GM12878 (cell line): ENCODE data around the gene DIDO1. TPM values are rescaled to one million over a fixed set of nuclear protein-coding genes. Genes with fewer than 3 reads are reported as not detected.
A peak's percentile ranks its signal among the peaks of the same experiment; 100 is the strongest.

ENCODE experiments used
- ATAC-seq: fragments of 200-7000 bp; cut with Tn5 transposase; 3 replicates; pipeline ENCODE4 v1.9.1; 2020; ENCODE audit warnings: mild to moderate bottlenecking, moderate library complexity
- BruUV-seq: library from RNA; stranded (reverse); fragments of 400-500 nt; replicated peaks from 2 replicates; lab custom pipeline; 2021; lab: Mats Ljungman, UMichigan
- CTCF ChIA-PET: fragments of 300-600 bp; sonication (Branson Sonifier 250); formaldehyde crosslinking; extraction: SDS; loops from one replicate; lab custom pipeline; 2021; ENCODE audit warnings: inconsistent platforms; lab: Yijun Ruan, JAX
- POLR2A ChIA-PET: fragments of 350-600 bp; formaldehyde crosslinking; extraction: SDS; loops from one replicate; lab custom pipeline; 2021; ENCODE audit warnings: inconsistent platforms; lab: Charles Lee
- RAD21 ChIA-PET: fragments of 300-600 bp; sonication (Branson Sonifier 250); formaldehyde crosslinking; loops from one replicate; lab custom pipeline; 2023; ENCODE audit warnings: antibody characterized with exemption; ENCODE audit not compliant: unreplicated experiment; lab: Charles Lee
- SMC1A ChIA-PET: fragments of 300-600 bp; sonication (Branson Sonifier 250); formaldehyde crosslinking; loops from one replicate; lab custom pipeline; 2023; ENCODE audit not compliant: unreplicated experiment, uncharacterized antibody; lab: Charles Lee
- DNase-seq: peaks from one replicate; pipeline ENCODE4 v3.0.0-alpha.2; 2011; ENCODE audit warnings: low read depth, low spot score
- FAIRE-seq: peaks from 3 replicates; lab custom pipeline; 2011; peaks lifted over from hg19 to GRCh38; lab: Jason Lieb, UNC
- H2AFZ ChIP-seq: 2 replicates; pipeline ENCODE4 v1.6.0; 2011; ENCODE audit warnings: low read depth, low read length, control low read depth; ENCODE audit not compliant: control insufficient read depth
- H3K27ac ChIP-seq: 2 replicates; pipeline ENCODE4 v1.5.1; 2011; ENCODE audit warnings: control low read depth; ENCODE audit not compliant: control insufficient read depth, insufficient read depth
- H3K27me3 ChIP-seq, 2 experiments: replicated peaks in 1 of 2; 2 replicates each; pipeline versions ENCODE4 v1.6.0 to v1.6.1; 2011; ENCODE audit warnings: low read length in 1 of 2; ENCODE audit not compliant: control insufficient read depth in 2 of 2, insufficient read depth in 2 of 2
- H3K36me3 ChIP-seq, 2 experiments: 2 replicates each; pipeline ENCODE4 v1.5.1; 2011; ENCODE audit warnings: low read length in 1 of 2; ENCODE audit not compliant: control insufficient read depth in 2 of 2, insufficient read depth in 2 of 2
- H3K4me1 ChIP-seq: 2 replicates; pipeline ENCODE4 v1.6.1; 2011; ENCODE audit warnings: mild to moderate bottlenecking, low read length, moderate library complexity, mixed read lengths; ENCODE audit not compliant: control insufficient read depth, insufficient read depth
- H3K4me2 ChIP-seq: 2 replicates; pipeline ENCODE4 v1.6.0; 2011; ENCODE audit warnings: control low read depth; ENCODE audit not compliant: control insufficient read depth, insufficient read depth
- H3K4me3 ChIP-seq: fragments of 200-600 bp; sonication (generic); 2 replicates; pipeline ENCODE4 v1.5.1; 2016
- H3K79me2 ChIP-seq: 2 replicates; pipeline ENCODE4 v1.6.0; 2011; ENCODE audit warnings: low read length; ENCODE audit not compliant: control insufficient read depth, insufficient read depth
- H3K9ac ChIP-seq: 2 replicates; pipeline ENCODE4 v1.8.0; 2011; ENCODE audit warnings: low read length, control low read depth, mixed read lengths; ENCODE audit not compliant: control insufficient read depth, insufficient read depth
- H3K9me3 ChIP-seq: replicated peaks from 3 replicates; pipeline ENCODE4 v1.5.1; 2011; ENCODE audit warnings: mild to moderate bottlenecking, low read length; ENCODE audit not compliant: control insufficient read depth, insufficient read depth
- H4K20me1 ChIP-seq: 2 replicates; pipeline ENCODE4 v1.6.0; 2011; ENCODE audit not compliant: control insufficient read depth, insufficient read depth
- ATF7 ChIP-seq: fragments of 450-650 bp; IDR thresholded peaks from 2 replicates; pipeline ENCODE4 v1.6.1; 2016; ENCODE audit warnings: low read depth, mild to moderate bottlenecking
- BHLHE40 ChIP-seq, 2 experiments: fragments of 450-650 bp in 1 of 2; IDR thresholded peaks; 2 replicates each; pipeline ENCODE4 v1.6.1; 2011 to 2017; ENCODE audit warnings: low read depth in 2 of 2, borderline replicate concordance in 1 of 2, improper control_type of control experiment in 1 of 2, low read length in 1 of 2, mild to moderate bottlenecking in 1 of 2
- TCF12 ChIP-seq: IDR thresholded peaks from 2 replicates; pipeline ENCODE4 v1.6.1; 2011; ENCODE audit warnings: low read depth, mild to moderate bottlenecking, low read length
- TCF7 ChIP-seq: IDR thresholded peaks from 2 replicates; pipeline ENCODE4 v1.6.1; 2014; ENCODE audit warnings: antibody characterized with exemption, borderline replicate concordance
- WGBS: methylation state at CpG from one replicate; pipeline ENCODE4 v1.1.6; 2016; ENCODE audit warnings: low lambda C conversion rate; ENCODE audit not compliant: insufficient replicate concordance, insufficient coverage; ENCODE audit errors: missing lambda C conversion rate; 5-methylcytosine and 5-hydroxymethylcytosine counted together
- in situ Hi-C: fragments of 300-500 bp; cut with MboI; formaldehyde crosslinking; loops from 9 replicates; pipeline ENCODE4 v1.14.3; 2018; ENCODE audit warnings: mixed read lengths
- intact Hi-C: fragments of 100-400 bp; cut with micrococcal nuclease; formaldehyde crosslinking; loops from one replicate; pipeline ENCODE4 v1.14.2; 2022; ENCODE audit not compliant: unreplicated experiment
- polyA plus RNA-seq, 11 experiments: library from polyadenylated mRNA; depleted of rRNA in 4 of 11; unstranded in 6 of 11; stranded (reverse) in 5 of 11; fragments of >200 nt; fragmentation: Nextera tagmentation in 4 of 11; fragmentation: Illumina TruSeq in 1 of 11; extraction: Ambion mirVana in 4 of 11; extraction: Trizol in 1 of 11; gene quantifications; 1 replicate in 1 of 11; 2 replicates in 10 of 11; pipeline versions ENCODE4 v1.2.1 to v1.2.3, GENCODE V29; 2011 to 2016; ENCODE audit warnings: inconsistent platforms in 2 of 11, missing spikeins in 2 of 11, low read depth in 1 of 11
- total RNA-seq, 4 experiments: library from RNA; depleted of rRNA in 3 of 4; stranded (reverse); fragments of >200 nt in 3 of 4; fragmentation: Illumina TruSeq in 1 of 4; extraction: Trizol in 1 of 4; gene quantifications; 2 replicates each; pipeline versions ENCODE4 v1.2.1 to v1.2.3, GENCODE V29; 2013 to 2021
- TF ChIP-seq, protein P1 (sequence below): fragments of 450-650 bp; IDR thresholded peaks from 2 replicates; pipeline ENCODE4 v1.6.1; 2017; ENCODE audit warnings: mild to moderate bottlenecking, moderate library complexity
- TF ChIP-seq, protein P2 (sequence below): IDR thresholded peaks from 2 replicates; pipeline ENCODE4 v1.6.1; 2012; ENCODE audit warnings: low read depth, low read length, improper control_type of control experiment

The DIDO1 gene
- total and polyA plus RNA-seq, 10 of the 15 experiments (the other 5 are each of a cell fraction or from before 2014, with no cell fraction given), result 5.5 to 56.4 (median 38.4) TPM

DNA sequence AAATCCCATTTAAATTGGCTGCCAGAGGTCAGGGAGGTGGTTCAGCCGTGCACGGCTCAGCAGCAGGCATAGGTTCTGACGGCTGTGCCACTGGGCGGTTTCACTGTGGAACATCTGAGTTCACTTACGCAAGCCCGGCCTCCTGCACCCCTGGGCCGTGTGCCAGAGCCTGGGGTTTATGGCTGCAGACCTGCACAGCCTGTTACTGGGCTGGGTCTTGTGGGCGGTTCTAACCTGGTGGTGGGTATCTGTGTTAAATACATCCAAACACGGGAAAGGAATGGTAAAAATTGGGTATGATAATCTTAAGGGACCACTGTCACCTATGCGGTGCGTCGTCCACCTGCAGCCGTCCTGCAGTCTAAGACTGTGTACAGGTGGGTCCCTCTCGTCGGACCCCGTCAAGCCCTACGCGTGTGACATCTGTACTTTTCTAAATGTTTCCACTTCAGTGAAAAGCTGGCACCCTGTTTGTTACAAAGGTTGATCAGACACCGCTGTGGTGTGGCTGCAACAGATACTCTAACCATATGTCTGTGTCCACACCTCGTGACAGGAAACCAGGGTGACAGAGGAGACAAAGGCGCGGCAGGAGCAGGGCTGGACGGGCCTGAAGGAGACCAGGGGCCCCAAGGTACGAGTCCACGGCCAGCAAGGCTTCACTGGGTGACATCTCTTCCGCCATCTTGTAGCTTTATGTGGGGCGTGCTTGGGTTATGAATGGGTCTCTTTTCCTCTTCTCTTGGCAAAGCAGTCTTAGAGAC is 88.0 kb downstream of the DIDO1 start (continued):
- TF ChIP-seq, protein P1, sequence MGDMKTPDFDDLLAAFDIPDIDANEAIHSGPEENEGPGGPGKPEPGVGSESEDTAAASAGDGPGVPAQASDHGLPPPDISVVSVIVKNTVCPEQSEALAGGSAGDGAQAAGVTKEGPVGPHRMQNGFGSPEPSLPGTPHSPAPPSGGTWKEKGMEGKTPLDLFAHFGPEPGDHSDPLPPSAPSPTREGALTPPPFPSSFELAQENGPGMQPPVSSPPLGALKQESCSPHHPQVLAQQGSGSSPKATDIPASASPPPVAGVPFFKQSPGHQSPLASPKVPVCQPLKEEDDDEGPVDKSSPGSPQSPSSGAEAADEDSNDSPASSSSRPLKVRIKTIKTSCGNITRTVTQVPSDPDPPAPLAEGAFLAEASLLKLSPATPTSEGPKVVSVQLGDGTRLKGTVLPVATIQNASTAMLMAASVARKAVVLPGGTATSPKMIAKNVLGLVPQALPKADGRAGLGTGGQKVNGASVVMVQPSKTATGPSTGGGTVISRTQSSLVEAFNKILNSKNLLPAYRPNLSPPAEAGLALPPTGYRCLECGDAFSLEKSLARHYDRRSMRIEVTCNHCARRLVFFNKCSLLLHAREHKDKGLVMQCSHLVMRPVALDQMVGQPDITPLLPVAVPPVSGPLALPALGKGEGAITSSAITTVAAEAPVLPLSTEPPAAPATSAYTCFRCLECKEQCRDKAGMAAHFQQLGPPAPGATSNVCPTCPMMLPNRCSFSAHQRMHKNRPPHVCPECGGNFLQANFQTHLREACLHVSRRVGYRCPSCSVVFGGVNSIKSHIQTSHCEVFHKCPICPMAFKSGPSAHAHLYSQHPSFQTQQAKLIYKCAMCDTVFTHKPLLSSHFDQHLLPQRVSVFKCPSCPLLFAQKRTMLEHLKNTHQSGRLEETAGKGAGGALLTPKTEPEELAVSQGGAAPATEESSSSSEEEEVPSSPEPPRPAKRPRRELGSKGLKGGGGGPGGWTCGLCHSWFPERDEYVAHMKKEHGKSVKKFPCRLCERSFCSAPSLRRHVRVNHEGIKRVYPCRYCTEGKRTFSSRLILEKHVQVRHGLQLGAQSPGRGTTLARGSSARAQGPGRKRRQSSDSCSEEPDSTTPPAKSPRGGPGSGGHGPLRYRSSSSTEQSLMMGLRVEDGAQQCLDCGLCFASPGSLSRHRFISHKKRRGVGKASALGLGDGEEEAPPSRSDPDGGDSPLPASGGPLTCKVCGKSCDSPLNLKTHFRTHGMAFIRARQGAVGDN, result peak; percentile 75
- TF ChIP-seq, protein P2, sequence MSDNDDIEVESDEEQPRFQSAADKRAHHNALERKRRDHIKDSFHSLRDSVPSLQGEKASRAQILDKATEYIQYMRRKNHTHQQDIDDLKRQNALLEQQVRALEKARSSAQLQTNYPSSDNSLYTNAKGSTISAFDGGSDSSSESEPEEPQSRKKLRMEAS, result no peak; the same call in 1 of the 2 replicates
- TF ChIP-seq BHLHE40 (IDR thresholded peaks at IDR 0.05; ENCODE audit: borderline replicate concordance in 1 of 2, low read depth in 2 of 2, low read length in 1 of 2), result peak in 1 of 2 experiments; percentile 31; a peak in 1 of 4 replicates
- TF ChIP-seq TCF7, result no peak

DNA sequence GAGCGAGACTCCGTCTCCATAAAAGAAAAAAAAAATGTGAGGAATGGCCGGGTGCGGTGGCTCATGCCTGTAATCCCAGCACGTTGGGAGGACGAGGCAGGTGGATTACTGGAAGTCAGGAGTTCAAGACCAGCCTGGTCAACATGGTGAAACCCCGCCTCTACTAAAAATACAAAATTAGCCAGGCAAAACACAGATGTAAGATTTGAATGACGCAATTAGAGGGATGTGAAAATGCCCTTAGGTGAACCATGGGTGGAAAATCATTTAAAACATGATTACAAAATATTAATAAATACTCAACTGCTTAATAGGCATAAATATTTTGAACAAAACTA is 88.5 kb downstream of the DIDO1 start:
- no peaks in the 10 kb centered on the region for H3K36me3 ChIP-seq
- DNase-seq, result no peak
- TF ChIP-seq TCF12 (no peak), ATF7 (peak; percentile 65; the same call in 1 of the 2 replicates)
- H3K27ac ChIP-seq, result no peak overlapping the region
- CTCF ChIA-PET, result no interaction called here
- no peak overlapping the region for H3K4me2 ChIP-seq
- intact Hi-C loops, result no loop called here
- no peaks in the 10 kb centered on the region for H3K9me3 ChIP-seq
- H3K4me1 ChIP-seq, result peaks cover 11% of the 10 kb centered on the region
- WGBS, result 30% methylated on average over 8 of the region's 8 CpGs
- peak; percentile 45 for ATAC-seq
- no peaks in the 10 kb centered on the region for H3K79me2 ChIP-seq
- H4K20me1 ChIP-seq, result no peaks in the 10 kb centered on the region
- SMC1A ChIA-PET, result no interaction called here
- RAD21 ChIA-PET, result no interaction called here
- peaks cover 0 to 3% of the 10 kb centered on the region in 2 experiments; a peak in 2 of 4 replicates for H3K27me3 ChIP-seq
- FAIRE-seq, result no peak
- in situ Hi-C loops, result no loop called here
- H3K4me3 ChIP-seq, result no peak overlapping the region
- H2AFZ ChIP-seq, result no peak overlapping the region
- BruUV-seq, result no TSS peak
- POLR2A ChIA-PET, result no interaction called here
- H3K9ac ChIP-seq, result no peak overlapping the region
